ENCODE data around the gene HPSE2.

HPSE2 gene

DNA sequence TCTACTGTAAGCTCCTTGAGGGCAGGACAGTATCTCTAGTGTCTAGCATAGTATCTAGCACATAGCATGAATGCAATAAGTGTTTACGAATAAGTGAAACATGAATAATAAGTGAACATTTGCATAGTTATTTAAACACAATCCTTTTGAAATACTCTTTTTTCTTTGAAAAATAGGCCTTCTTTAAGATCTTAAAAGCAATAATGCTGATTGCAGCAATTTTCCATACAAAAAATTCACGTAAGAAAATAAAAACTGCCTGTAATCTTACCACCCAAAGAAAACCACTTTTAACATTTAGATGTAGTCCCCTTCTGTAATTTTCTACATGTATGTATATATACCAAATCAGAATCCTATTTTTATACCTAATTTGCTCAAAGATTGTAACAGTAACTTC lies 626.4 kb downstream of the HPSE2 start:
- Histone ChIP-seq H3K4me1 (ENCODE audit: control insufficient read depth, insufficient read depth, low read length) (peaks cover 13% of the 10 kb centered on the region), H3K36me3 (ENCODE audit: control insufficient read depth, insufficient read depth, low read length) (no peaks in the 10 kb centered on the region), H3K4me3 (ENCODE audit: low read length) (no peak overlapping the region), H3K27ac (ENCODE audit: low read depth, low read length) (no peak overlapping the region), H3K9ac (ENCODE audit: low read length) (no peak overlapping the region), H3K27me3 (ENCODE audit: control insufficient read depth, insufficient read depth, low read length) (no peaks in the 10 kb centered on the region)

DNA sequence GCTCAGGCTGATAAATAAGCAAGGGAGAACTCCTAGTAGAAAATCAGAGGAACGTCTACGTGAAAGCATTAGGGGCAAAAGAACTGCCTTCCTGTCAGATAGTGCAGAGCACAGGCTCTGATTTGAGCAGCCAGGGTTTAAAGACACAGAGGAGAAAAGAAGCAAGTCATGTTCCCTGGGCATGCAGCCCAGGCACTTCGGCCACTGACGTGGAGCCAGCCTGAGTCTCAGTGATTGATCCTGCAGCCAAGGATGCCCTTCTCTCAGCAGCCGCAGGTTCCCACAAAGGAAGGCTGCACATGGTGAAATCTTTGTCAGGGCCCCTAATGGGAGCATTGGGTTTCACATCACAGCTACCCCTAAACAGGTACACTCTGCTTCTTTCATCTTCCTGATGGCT lies 627.2 kb downstream of the HPSE2 start:
- no peaks in the 10 kb centered on the region for H3K27me3 ChIP-seq (ENCODE audit: control insufficient read depth, insufficient read depth, low read length)
- peaks cover 13% of the 10 kb centered on the region for H3K4me1 ChIP-seq (ENCODE audit: control insufficient read depth, insufficient read depth, low read length)
- H3K27ac ChIP-seq (ENCODE audit: low read depth, low read length), result no peak overlapping the region
- H3K9ac ChIP-seq (ENCODE audit: low read length), result no peak overlapping the region
- no peak overlapping the region for H3K4me3 ChIP-seq (ENCODE audit: low read length)
- no peaks in the 10 kb centered on the region for H3K36me3 ChIP-seq (ENCODE audit: control insufficient read depth, insufficient read depth, low read length)

GRCh38 chr10:98602224-98602623 lies 633.4 kb downstream of the HPSE2 start:
- no peak overlapping the region for H3K27ac ChIP-seq (ENCODE audit: low read depth, low read length)
- no peaks in the 10 kb centered on the region for H3K36me3 ChIP-seq (ENCODE audit: control insufficient read depth, insufficient read depth, low read length)
- no peaks in the 10 kb centered on the region for H3K4me1 ChIP-seq (ENCODE audit: control insufficient read depth, insufficient read depth, low read length)
- no peak overlapping the region for H3K9ac ChIP-seq (ENCODE audit: low read length)
- H3K4me3 ChIP-seq (ENCODE audit: low read length), result no peak overlapping the region
- H3K27me3 ChIP-seq (ENCODE audit: control insufficient read depth, insufficient read depth, low read length), result no peaks in the 10 kb centered on the region

DNA sequence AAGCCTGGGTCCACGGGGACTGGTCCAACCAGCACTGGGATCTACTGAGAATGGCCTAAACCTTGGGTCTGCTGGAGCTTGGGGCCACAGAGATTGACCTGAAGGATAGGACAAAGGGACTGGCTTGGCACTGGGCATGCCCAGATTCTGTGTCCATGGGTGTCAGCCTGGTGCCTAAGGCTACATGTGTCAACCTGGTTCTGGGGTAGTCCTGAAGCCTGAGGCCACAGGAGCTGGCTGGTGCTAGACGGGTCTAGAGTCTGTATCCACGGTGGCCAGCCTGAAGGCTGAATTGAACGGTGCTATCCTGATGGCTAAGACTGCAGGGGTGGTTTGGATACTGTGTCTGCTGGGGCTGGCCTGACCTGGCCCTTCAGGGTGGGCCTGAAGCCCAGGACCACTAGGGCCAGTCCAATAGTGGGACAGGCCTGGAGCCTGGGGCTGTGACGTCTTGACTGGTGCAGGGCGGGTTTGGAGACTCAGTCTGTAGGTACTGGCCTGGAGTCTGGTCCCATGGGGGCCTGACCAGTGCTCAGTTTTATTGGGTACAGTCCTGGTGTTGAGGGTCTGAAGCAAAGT lies 636.5 kb downstream of the HPSE2 start:
- no peaks in the 10 kb centered on the region for H3K27me3 ChIP-seq (ENCODE audit: control insufficient read depth, insufficient read depth, low read length)
- H3K4me3 ChIP-seq (ENCODE audit: low read length), result no peak overlapping the region
- H3K27ac ChIP-seq (ENCODE audit: low read depth, low read length), result no peak overlapping the region

GRCh38 chr10:98596404-98596803 lies 639.2 kb downstream of the HPSE2 start:
- Histone ChIP-seq H3K9ac (ENCODE audit: low read length) (no peak overlapping the region), H3K4me1 (ENCODE audit: control insufficient read depth, insufficient read depth, low read length) (no peaks in the 10 kb centered on the region), H3K27ac (ENCODE audit: low read depth, low read length) (no peak overlapping the region), H3K4me3 (ENCODE audit: low read length) (no peak overlapping the region), H3K27me3 (ENCODE audit: control insufficient read depth, insufficient read depth, low read length) (no peaks in the 10 kb centered on the region), H3K36me3 (ENCODE audit: control insufficient read depth, insufficient read depth, low read length) (no peaks in the 10 kb centered on the region)

More for the DNA sequence above, 636.5 kb downstream of the HPSE2 start:
- no peaks in the 10 kb centered on the region for H3K36me3 ChIP-seq (ENCODE audit: control insufficient read depth, insufficient read depth, low read length)
- H3K4me1 ChIP-seq (ENCODE audit: control insufficient read depth, insufficient read depth, low read length), result no peaks in the 10 kb centered on the region
- H3K9ac ChIP-seq (ENCODE audit: low read length), result no peak overlapping the region

DNA sequence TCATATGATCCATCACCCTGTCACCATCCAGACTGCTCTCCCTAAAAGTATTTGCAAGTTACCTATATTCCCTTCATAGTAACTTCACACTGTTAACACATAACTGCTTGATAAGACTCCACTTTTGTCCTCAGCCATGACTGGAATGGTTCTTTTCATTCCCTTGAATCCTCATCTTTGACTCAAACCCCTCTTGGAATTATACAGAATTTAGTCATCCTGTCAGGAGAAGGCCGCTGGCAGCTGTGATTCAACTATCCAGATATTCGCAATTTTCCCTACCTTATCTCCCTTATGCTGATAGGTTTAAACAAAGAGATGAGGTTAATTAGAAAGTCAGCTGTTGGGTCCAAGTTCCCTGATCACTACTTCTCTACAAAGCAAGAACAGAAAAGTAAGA lies 646.0 kb downstream of the HPSE2 start:
- peaks cover 15% of the 10 kb centered on the region for H3K4me1 ChIP-seq (ENCODE audit: control insufficient read depth, insufficient read depth, low read length)
- H3K36me3 ChIP-seq (ENCODE audit: control insufficient read depth, insufficient read depth, low read length), result no peaks in the 10 kb centered on the region
- no peak overlapping the region for H3K9ac ChIP-seq (ENCODE audit: low read length)
- H3K4me3 ChIP-seq (ENCODE audit: low read length), result no peak overlapping the region
- no peaks in the 10 kb centered on the region for H3K27me3 ChIP-seq (ENCODE audit: control insufficient read depth, insufficient read depth, low read length)
- no peak overlapping the region for H3K27ac ChIP-seq (ENCODE audit: low read depth, low read length)

DNA sequence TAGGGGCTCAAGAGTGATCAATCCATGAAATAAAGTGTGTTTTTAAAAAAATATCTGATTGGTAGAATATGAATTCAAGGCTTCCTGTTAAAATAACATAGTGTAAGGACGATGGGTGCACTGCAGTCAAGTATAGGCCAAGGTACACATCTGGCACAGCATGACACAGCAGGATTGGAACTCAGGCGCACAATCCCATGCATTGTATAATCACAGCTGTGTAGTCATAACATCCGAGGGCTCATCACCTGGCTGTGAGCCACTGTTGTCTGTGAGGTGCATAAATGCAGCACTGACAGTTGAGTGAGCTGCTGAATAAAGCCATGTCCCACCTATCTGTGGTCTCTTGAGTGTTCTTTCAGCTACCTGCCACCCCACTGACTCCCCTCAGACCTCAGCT lies 646.6 kb downstream of the HPSE2 start:
- H3K4me3 ChIP-seq (ENCODE audit: low read length), result no peak overlapping the region
- no peak overlapping the region for H3K9ac ChIP-seq (ENCODE audit: low read length)
- no peaks in the 10 kb centered on the region for H3K27me3 ChIP-seq (ENCODE audit: control insufficient read depth, insufficient read depth, low read length)
- H3K27ac ChIP-seq (ENCODE audit: low read depth, low read length), result no peak overlapping the region
- H3K36me3 ChIP-seq (ENCODE audit: control insufficient read depth, insufficient read depth, low read length), result no peaks in the 10 kb centered on the region
- H3K4me1 ChIP-seq (ENCODE audit: control insufficient read depth, insufficient read depth, low read length), result peaks cover 15% of the 10 kb centered on the region

GRCh38 chr10:98587156-98587837 lies 648.4 kb downstream of the HPSE2 start:
- Histone ChIP-seq H3K4me3 (ENCODE audit: low read length) (no peak overlapping the region), H3K4me1 (ENCODE audit: control insufficient read depth, insufficient read depth, low read length) (peaks cover 15% of the 10 kb centered on the region), H3K27ac (ENCODE audit: low read depth, low read length) (peak overlapping the region; percentile 54)

GRCh38 chr10:98586096-98586495 lies 649.6 kb downstream of the HPSE2 start:
- H3K9ac ChIP-seq (ENCODE audit: low read length), result no peak overlapping the region
- no peaks in the 10 kb centered on the region for H3K27me3 ChIP-seq (ENCODE audit: control insufficient read depth, insufficient read depth, low read length)
- H3K4me3 ChIP-seq (ENCODE audit: low read length), result no peak overlapping the region
- no peaks in the 10 kb centered on the region for H3K36me3 ChIP-seq (ENCODE audit: control insufficient read depth, insufficient read depth, low read length)
- peaks cover 15% of the 10 kb centered on the region for H3K4me1 ChIP-seq (ENCODE audit: control insufficient read depth, insufficient read depth, low read length)
- no peak overlapping the region for H3K27ac ChIP-seq (ENCODE audit: low read depth, low read length)

More at GRCh38 chr10:98587156-98587837, 648.4 kb downstream of the HPSE2 start:
- no peaks in the 10 kb centered on the region for H3K27me3 ChIP-seq (ENCODE audit: control insufficient read depth, insufficient read depth, low read length)
- H3K9ac ChIP-seq (ENCODE audit: low read length), result no peak overlapping the region
- no peaks in the 10 kb centered on the region for H3K36me3 ChIP-seq (ENCODE audit: control insufficient read depth, insufficient read depth, low read length)

DNA sequence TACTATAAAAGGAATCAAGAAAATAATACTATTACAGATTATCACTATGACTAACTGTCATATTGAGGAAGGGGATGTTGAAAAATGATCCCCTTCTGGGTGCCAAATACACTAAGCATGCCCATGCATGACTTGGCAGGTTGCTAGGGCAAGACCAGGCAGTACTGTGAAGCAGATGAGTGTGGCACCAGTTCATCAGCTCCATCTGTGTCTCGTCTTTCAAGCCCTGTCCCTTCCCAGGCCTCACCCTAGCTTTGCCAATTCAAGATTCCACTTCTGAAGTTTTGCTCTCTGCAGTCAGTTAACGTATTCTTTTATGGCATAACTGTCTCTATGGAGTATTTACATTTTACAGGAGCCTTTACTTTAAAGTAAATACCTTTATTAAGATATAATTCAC lies 653.3 kb downstream of the HPSE2 start:
- Histone ChIP-seq H3K27ac (ENCODE audit: low read depth, low read length) (no peak overlapping the region), H3K4me3 (ENCODE audit: low read length) (no peak overlapping the region), H3K4me1 (ENCODE audit: control insufficient read depth, insufficient read depth, low read length) (peaks cover 8% of the 10 kb centered on the region), H3K36me3 (ENCODE audit: control insufficient read depth, insufficient read depth, low read length) (no peaks in the 10 kb centered on the region), H3K9ac (ENCODE audit: low read length) (no peak overlapping the region), H3K27me3 (ENCODE audit: control insufficient read depth, insufficient read depth, low read length) (no peaks in the 10 kb centered on the region)

DNA sequence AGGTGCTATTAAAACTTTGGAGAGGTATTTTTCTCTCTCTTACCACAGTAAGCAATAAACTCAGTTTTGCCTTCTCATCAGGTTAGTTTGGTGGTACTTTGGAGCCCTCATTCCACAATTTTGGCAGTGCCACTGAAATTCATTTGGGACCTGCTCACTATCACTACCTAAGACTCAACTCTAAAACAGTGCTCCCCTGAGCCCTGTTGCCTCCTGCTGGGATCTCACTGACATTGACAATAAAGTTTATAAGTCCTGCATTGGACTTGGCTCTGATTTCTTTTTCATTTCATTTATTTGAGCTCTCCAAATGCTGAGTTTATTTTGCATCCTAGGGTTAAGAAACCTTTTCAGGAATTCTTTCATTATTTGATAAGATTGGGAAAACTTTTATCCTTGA lies 658.1 kb downstream of the HPSE2 start:
- Histone ChIP-seq H3K4me1 (ENCODE audit: control insufficient read depth, insufficient read depth, low read length) (no peaks in the 10 kb centered on the region), H3K36me3 (ENCODE audit: control insufficient read depth, insufficient read depth, low read length) (no peaks in the 10 kb centered on the region), H3K27me3 (ENCODE audit: control insufficient read depth, insufficient read depth, low read length) (no peaks in the 10 kb centered on the region), H3K4me3 (ENCODE audit: low read length) (no peak overlapping the region), H3K27ac (ENCODE audit: low read depth, low read length) (no peak overlapping the region), H3K9ac (ENCODE audit: low read length) (no peak overlapping the region)

DNA sequence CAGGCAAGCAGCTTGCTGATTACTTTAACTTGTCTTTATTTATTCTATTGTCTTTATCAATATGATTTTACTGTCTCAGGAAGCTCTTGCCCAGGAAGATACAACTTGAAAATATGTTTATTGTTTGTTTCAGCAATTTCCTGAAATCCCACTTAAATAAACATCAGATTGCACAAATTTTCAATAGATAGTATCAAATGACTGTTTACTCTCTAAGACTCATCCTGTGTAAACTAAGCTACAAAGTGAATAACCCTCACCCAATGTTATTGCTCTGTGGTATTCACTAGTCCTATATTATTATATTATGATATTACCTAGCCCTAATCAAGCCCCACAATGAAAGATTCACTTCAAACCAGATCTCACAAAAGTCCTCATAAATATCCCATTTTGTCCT lies 658.5 kb downstream of the HPSE2 start:
- Histone ChIP-seq H3K27ac (ENCODE audit: low read depth, low read length) (no peak overlapping the region), H3K9ac (ENCODE audit: low read length) (no peak overlapping the region), H3K36me3 (ENCODE audit: control insufficient read depth, insufficient read depth, low read length) (no peaks in the 10 kb centered on the region), H3K27me3 (ENCODE audit: control insufficient read depth, insufficient read depth, low read length) (no peaks in the 10 kb centered on the region), H3K4me3 (ENCODE audit: low read length) (no peak overlapping the region), H3K4me1 (ENCODE audit: control insufficient read depth, insufficient read depth, low read length) (no peaks in the 10 kb centered on the region)

DNA sequence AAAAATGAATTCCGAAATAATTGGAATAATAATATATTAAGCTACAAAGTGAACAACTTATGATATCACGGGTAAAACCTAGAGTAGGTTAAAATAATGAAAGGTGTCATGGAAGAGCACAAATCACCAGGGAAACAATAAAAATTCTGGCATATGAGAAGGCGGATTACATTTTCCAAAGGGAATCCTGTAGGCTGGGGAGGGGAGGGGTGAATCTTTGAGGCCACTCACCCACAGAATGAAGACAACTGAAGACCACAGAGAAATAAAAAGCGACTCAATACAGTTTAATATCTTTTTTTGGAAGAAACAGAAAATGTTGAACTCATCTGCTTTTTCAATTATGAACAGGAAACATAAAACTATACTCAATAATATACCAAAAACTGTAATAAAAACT lies 659.6 kb downstream of the HPSE2 start:
- H3K9ac ChIP-seq (ENCODE audit: low read length), result no peak overlapping the region
- H3K27ac ChIP-seq (ENCODE audit: low read depth, low read length), result no peak overlapping the region
- no peaks in the 10 kb centered on the region for H3K4me1 ChIP-seq (ENCODE audit: control insufficient read depth, insufficient read depth, low read length)
- no peaks in the 10 kb centered on the region for H3K27me3 ChIP-seq (ENCODE audit: control insufficient read depth, insufficient read depth, low read length)
- no peak overlapping the region for H3K4me3 ChIP-seq (ENCODE audit: low read length)
- H3K36me3 ChIP-seq (ENCODE audit: control insufficient read depth, insufficient read depth, low read length), result no peaks in the 10 kb centered on the region
